Measurements from ENCODE around the gene ME1.
A peak's percentile ranks its signal among the peaks of the same experiment; 100 is the strongest.
"Not testable (repeated sequence)": the region's sequence is repeated elsewhere in the genome, so short reads cannot be mapped to it uniquely, and the experiment has no call there.

The ME1 gene

DNA sequence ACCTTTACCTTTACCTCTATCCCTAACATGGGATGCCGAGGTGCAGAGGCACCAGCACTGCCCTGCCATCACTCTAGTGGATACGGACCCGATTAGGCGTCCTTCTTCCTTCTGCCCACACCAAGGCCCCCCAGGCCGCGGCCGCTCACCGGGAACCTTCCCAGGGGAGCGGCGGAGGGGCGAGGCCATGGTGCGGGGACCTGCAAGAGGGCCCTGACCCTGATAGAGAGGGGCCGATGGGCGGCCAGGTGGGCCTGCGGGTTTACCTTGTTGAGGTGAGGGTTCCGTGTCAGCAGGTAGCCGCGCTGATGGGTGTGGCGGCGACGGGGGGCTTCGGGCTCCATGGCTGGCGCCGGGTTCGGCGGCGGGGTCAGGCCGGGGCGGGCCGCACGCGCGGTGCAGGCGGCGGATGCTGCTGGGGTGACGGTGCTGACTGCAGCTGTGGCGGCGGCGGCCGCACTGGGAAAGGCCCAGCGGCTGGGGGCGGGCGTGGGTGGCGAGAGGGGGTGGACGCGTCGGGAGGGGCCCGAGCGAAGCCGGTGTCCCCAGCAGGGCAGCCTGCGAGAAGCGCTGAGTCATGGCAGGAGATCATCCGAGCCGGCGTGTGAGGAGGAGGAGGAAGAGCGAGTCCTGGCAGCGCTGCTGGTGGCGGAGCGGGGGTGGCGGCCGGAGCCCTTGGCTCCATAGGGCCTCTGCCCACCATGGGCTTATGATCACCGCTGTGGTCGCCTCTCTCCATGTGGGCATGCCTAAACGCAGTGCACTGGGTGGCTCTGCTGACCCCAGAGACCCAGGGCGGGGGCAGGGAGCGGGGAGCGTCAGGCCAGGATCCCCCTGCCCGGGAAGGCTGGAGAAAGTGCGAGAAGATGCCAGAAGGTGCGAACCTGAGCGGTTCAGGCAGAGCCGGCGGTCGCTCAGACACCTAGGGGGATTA is at the start of gene ME1:
TSS of gene ME1 (minus strand) at position 441 of the 934 bp plus-strand sequence. CDS start at position 344, 97 bp downstream.
- DNase-seq (ENCODE audit: low spot score), result peak; percentile 30

DNA sequence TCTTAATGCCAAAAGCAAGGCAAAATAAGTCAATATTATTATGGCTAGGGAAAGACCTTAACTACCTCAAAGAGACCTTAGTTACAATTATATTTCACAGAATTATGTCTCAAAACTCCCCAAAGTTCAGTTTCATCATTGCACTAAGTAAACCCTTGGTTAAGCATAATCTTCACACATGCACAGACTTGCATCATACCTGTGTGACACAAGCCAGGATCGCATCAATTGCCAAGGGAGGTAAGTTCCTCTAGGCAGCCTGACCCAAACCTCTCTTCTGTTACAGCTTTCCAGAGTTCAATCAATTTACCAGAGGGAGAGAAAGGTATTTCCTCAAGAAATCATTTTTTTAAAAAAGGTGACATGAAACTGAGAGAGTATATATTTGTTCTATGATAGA is 49.6 kb upstream of the ME1 start:
- no peak for DNase-seq (ENCODE audit: low spot score)

DNA sequence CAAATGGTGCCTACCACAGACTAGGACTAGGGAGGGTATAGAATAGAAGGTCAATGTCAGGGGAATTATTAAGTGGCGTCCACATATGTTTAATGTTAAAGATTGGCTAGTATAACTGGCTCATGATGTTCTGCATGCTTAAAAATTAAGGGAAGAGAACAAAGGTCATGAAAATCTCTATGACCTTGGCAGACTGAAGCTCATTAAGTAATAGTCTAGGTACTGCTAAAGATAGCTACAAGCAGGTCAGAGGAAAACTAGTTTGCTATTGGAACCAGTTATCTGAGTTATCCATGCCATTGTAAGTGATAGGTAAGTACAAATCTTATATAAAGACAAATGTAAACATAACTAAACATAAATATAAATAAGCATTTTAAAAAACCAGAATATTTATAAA is 48.5 kb upstream of the ME1 start:
- DNase-seq (ENCODE audit: low spot score), result no peak

DNA sequence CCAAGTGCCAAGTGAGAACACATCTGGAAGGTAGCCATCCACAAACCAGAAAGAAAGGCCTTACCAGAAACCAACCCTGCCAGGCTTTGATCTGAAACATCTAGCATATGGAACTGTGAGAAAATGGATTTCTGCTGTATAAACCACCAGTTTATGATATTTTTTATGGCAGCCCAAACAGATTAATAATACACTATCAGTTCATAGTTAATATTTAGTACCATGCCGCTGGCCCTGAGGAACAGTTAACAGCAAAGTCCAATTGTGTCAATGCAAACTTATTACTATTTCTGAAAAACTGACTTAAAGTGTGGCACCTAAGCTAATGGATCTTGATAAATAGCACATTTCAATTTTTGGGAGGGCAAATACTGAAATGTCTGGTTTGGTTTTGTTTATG is 46.1 kb upstream of the ME1 start:
- no peak for DNase-seq (ENCODE audit: low spot score)

DNA sequence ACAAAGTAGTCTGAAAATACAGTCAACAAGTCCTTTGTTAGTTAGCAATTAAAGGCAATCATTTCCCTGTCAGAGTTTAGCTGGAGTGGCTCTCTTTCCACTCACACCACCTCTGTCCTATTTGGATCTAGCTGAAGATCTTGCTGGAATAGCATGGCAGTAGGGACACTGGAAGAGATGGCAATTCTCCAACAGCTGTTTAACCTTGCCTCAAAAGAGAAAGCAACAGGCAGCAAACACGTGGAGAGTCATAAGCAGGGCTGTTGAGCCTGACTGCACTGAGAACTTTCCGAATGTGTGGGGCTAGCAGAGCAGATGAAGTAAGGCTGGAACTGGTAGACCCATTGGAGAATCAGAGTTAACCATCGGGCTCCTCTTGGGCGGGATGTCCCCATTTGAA is 43.5 kb upstream of the ME1 start:
- no peak for DNase-seq (ENCODE audit: low spot score)

DNA sequence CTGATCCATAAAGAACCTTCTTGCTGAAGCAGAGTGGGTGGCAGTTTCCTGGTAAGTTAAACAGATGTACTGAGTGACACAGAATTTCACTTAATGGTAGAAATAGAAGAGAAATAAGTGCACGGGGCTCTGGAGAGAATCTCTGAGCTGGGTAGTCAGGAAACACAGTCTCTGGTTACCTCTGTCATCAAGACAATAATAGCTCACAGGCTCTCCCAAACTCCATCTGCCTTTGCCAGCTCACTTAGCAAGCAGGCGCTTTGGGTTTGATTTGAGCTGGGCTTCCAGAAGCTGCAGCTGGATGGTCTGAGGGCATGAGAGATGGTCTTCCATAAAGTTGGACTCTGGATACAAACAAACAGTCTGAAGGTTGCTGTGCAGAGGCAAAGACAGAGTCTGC is 41.9 kb upstream of the ME1 start:
- DNase-seq (ENCODE audit: low spot score), result no peak

DNA sequence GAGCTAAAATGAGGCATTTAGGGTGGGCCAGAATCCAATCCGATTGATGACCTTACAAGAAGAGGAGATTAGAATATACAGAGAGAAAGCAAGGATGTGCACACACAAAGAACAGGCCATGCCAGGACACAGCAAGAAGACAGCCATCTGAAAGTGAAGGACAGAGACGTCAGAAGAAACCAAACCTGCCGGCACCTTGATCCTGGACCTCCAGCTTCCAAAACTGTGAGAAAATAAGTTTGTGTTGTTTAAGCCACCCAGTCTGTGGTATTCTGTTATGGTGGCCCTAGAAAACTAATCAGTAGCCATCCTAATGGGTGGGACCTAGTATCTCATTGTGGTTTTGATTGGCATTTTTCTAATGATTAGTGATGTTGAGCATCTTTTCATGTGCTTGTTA is 39.7 kb upstream of the ME1 start:
- DNase-seq (ENCODE audit: low spot score), result no peak

DNA sequence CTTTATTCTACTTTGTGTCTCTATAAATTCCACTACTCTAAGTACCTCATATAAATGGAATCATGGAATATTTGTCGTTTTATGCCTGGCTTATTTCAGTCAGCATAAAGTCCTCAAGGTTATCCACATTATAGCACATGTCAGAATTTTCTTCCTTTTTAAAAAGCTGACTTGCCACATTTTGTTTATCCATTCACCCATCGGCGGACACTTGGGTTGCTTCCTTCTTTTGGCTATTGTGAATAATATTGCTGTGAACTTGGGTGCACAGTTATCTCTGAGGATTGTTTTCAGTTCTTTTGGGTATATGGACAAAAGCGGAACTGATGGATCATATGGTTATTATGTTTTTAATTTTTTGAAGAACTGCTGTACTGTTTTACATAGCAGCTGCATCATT is 39.1 kb upstream of the ME1 start:
- no peak for DNase-seq (ENCODE audit: low spot score)

DNA sequence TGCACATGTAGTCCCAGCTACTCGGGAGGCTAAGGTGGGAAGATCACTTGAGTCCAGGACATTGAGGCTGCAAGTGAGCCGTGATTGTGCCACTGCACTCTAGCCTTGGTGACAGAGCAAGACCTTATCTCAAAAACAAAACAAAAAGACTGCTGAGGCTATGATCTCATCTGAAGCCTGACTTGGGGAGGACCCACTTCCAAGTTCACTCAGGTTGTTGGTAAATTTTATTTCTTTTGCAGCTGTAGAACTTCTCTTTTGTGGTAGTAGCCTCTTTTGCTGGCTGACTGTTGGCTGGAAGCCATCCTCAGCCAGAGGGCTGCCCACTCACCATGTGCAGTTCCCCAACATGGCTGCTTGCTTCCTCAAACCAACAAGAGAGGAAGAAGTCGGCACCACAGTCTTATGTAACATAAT is 36.8 kb upstream of the ME1 start:
- DNase-seq (ENCODE audit: low spot score), result no peak

DNA sequence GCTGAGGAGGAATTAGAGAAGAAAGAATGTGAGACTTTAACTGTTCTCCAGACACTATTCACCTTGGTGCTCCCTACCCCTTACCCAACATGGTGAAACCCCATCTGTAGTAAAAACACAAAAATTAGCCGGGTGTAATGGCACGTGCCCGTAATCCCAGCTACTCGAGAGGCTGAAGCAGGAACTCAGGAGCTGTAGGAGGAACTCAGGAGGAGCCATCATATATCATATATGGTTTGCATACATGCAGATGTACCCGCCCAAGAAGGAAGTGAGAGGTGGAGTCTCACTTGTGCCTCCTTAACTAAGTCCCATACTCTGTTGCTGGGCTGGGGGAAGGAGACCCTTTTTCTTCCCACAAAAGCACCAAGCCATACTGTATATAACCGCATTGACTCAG is 35.5 kb upstream of the ME1 start:
- no peak for DNase-seq (ENCODE audit: low spot score)

DNA sequence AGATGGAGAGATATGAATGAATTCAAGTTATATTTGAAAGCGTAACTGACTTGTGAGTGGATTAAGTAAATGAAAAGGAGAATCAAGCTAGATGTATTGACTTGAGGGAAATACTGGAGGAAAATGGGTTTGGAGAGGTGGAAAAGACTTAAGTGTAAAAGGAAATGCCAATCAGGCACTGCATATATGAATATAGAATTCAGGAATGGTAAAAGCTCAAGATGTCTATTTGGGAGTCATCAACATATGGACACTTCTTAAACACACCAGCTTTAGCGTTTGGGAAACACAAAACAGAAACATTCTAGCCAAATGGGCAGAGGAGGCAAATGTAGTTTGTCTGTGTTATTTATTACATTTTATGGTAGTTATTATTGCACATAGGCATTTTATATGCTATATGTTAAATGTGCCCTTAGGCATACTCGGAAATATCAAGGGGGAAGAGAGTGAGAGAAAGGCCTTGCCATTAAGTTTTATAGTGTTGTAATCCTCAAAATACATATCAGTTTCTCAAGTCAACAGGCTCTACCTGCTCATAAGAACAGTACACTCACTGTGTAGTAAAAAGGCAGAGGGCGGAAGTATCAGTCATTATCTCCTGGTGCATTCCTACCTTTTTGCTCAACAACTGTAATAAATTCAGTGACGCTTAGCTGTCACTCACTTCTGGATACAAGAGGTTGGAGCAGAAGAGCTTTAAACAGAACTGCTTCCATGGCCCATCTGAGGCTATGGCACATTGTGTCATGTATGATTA is 33.7 kb upstream of the ME1 start:
- no peak for DNase-seq (ENCODE audit: low spot score)

DNA sequence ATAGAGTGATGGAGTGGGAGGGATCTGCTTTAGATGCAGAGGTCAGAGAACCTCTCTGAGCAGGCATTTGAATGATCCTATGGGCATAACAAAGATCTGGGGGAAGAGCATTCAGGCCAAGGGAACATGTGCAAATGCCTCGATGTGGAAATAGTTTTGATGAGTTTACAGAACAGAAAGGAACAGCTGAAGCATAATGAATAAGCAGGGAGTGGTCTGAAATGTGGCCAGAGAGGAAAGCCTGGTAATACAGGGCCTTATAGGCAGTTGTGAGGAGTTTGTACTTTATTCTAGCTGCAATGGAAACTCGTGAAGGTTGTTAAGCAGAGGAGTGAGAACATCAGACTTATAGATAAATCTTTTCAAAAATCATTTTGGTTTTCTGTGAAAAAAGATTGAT is 33.0 kb upstream of the ME1 start:
- no peak for DNase-seq (ENCODE audit: low spot score)

DNA sequence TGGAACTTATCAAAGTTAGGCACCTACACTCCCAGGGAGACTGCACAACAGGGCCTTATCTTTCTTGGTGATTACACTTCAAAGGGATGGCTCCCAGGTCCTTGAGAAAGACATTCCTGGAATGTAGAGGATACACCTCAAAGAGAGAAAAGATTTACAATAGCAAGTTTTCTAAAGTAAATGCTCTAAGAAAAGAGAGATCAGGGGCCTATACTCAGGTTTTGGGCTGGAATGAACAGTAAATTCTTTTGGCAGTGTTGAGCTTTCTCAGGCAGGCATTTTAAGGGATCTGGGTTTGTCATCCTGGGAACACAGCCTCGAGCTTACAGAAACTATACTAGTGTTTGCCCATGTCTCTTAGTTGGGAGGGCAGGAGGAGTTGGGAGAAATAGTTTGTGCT is 31.7 kb upstream of the ME1 start:
- no peak for DNase-seq (ENCODE audit: low spot score)

DNA sequence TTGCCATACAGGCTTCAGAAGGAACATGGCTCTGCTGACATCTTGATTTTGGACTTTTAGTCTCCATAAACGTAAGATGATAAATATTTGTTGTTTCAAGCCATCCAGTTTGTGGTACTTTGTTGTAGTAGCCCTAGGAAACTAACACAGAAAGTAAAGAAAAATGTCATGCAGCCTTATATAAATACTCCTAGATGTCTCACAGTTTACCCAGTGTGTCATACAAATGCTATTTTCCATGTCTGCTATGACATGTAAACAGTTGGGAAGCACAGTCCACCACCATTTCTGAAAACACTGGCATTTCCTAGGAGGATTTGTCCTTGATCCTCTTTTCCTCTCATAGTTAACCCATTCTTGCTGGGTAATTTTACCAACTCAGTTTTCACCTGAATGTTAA is 30.6 kb upstream of the ME1 start:
- no peak for DNase-seq (ENCODE audit: low spot score)

DNA sequence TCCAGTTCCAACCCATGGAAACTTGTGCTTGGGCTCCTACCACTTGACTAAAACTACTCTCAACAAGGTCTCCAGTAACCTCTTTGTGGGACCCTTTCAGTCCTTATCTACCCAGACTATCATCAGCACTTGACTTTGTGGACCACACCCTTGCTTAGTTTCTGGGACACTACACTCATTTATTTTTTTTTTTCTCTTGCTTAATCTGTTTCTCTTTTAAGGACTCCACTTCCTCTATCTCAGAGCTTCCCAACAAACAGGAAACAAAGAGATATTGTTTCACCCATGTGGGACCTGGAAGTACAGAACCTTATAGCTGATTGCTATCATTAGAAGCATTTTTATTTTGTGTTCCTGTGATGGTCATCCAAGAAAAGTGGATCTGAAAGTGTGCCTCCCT is 28.8 kb upstream of the ME1 start:
- DNase-seq (ENCODE audit: low spot score), result no peak

DNA sequence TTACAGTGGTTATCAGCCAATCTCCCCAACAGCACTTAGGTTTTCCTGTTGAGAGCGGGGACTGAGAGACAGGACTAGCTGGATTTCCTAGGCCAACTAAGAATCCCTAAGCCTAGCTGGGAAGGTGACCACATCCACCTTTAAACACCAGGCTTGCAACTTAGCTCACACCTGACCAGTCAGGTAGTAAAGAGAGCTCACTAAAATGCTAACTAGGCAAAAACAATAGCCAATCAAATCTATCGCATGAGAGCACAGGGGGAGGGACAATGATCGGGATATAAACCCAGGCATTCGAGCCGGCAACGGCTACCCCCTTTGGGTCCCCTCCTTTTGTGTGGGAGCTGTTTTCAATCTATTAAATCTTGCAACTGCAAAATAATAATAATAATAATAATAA is 19.2 kb upstream of the ME1 start:
- DNase-seq (ENCODE audit: low spot score), result not testable (repeated sequence)

DNA sequence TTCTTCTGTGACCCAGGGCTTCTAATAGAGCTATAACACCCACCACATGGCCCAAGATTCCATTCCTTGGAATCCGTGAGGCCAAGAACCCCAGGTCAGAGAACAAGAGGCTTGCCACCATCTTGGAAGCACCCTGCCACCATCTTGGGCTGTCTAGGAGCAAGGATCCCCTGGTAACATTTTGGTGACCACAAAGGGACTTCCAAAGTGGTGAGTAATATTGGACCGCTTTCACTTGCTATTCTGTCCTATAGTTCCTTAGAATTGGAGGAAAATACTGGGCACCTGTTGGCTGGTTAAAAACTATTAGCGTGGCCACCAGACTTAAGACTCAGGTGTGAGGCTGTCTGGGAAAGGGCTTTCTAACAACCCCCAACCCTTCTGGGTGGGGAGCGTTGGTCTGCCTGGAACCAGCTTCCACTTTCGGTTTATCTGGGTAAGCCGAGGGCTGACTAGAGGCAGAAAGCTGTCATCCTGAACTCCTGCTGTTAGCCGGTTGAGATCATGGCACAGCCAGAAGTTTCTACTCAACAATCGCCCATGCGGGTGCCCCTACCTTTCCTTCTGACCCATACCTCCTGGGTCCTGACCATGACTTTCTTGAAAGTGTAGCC is 13.3 kb upstream of the ME1 start:
- not testable (repeated sequence) for DNase-seq (ENCODE audit: low spot score)

DNA sequence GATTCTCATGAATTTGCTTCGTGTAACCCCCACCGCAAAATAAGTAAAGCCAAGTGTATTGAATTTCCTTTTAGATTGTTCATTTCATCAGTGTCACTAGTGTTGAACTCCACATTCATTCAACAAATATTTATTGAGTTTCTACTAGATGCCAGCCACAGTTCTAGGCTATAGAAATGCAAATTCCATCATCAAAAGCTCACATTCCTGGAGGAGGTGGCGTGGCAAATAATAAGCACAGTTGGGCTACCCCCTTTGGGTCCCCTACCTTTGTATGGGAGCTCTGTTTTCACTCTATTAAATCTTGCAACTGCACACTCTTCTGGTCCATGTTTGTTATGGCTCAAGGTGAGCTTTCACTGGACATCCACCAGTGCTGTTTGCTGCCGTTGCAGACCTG is 12.7 kb upstream of the ME1 start:
- DNase-seq (ENCODE audit: low spot score), result no peak

DNA sequence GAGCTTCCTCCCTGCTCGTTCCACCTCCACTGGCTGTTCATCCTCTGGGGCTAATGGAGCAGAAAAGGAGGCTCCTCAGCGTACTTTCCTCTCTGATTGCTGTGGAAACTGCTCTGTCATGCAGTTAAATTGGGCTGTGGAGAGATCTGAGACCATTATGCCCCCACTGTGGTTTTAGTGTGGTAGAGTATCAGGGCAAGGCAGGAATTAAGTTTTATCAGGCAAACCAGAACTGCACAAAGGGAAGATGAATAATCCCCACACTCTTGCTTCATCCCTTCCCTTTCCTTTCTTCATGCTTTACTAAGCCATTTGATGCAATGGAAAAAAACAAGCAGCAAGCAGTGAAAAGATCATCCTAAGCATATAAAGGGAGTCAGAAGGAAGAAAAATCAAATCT is 11.9 kb upstream of the ME1 start:
- no peak for DNase-seq (ENCODE audit: low spot score)

DNA sequence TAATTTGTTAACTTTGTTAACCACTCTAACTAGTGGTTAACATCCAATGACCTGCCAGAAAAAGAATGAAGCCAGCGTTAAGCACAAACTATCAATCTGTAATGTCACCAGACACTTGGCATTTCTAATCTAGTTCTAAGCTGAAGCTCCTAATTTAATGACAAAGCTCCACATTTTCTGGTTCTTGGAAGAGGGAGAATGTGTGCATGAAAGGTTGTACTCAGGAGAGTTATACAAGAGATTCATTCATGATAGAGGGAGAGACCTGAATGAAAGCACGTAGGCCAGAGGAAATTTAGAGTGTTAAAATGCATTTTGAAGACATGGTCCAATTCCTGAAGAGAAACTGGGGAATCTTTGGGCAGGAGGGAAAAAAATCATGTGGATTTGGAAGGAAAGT is 8.3 kb upstream of the ME1 start:
- DNase-seq (ENCODE audit: low spot score), result no peak

DNA sequence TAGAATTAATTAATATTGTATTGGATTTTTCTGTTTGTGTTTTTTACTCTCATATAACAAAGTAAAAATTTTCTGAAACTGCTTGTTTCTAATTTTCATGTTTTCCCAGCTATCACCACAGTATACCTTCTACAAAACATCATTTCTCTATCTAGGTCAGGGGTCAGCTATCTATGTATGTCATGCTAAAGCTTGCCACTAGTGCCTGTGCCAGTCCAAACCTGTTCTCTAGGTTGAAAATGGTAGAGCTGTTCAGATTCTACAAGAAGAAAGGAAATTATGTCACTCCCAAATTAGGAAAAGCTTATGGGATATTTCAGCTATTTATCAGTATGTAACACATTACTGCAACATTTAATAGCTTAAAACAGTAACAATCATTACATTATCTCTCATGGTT is 5.8 kb upstream of the ME1 start:
- DNase-seq (ENCODE audit: low spot score), result no peak

DNA sequence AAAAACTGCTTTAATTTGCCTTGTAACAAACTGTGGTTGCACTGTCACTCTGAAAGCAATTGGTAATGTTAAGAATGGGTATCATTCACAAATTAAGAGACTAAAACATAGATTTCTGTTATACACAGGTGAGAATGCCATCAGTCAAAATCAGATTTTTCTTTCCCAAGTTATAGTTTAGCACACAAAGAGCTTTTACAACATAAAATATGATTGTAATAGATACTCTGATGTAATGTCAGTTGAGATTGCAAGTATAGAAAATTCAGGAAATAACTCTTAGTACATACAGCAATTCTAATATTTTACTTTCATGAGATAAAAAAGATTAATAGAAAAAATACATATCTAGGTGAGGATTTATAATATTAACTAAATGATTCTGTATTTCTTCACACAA is 2.3 kb upstream of the ME1 start:
- DNase-seq (ENCODE audit: low spot score), result no peak

DNA sequence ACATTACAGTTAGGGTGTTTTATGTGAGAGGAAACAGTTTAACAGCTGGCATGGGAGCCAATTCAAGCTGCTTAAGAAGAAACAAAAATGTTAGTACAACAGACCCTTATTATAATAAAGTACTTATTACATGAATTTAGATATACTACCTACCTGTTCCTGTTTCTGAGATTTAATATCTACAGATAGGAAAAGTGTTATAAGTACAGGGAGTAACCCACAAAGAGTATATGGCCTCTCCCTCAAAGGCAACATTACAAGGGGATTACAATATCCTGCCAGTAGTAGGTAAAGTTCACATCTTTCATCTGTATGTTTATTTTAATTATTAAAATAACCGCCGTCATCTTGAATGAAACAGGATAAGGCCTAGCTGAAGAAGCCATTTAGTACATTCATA is 1.8 kb upstream of the ME1 start:
- DNase-seq (ENCODE audit: low spot score), result no peak

All from D341Med (cell line).